ENCODE results near the gene RAB4A. TPM values are rescaled to one million over a fixed set of nuclear protein-coding genes. Genes with fewer than 3 reads are reported as not detected.

Gene RAB4A
- polyA plus RNA-seq, 5 donors, result 49.9 to 65.1 (median 55.4) TPM

DNA sequence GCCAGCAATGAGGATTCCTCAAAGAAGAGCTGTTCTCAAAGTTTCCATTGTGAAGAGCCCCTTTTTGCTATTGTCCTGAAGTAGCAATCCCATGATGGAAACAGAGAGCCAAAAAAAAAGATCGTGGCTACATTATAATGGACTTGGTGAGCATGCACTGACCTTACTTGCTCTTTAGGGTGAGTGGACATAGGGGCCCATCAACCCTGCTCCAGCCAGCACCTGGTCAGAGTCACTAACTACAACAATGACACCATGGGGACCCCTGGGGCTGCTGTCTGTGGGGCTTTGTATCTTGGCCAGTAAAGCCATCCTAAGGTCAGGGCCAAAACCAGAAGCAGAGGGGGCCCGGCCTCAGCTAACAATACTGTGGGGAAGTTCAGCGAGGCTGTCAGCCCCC, 30.4 kb upstream of the RAB4A start:
- DNase-seq, result no peak

DNA sequence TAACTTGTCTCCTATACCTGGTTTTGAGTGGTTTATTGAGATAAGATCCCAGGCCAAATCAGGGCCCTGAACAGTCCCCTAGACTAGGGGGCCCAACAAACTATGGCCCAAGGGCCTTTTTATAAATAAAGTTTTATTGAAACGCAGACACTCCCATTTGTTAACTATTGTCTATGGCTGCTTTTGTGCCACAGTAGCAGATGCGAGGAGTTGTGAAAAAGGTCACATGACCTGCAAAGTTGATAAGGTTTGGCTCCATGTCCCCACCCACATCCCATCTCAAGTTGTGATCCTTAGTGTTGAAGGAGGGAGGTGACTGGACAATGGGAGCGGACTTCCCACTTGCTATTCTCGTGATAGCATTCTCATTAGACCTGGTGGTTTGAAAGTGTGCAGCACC, 29.5 kb upstream of the RAB4A start:
- DNase-seq, result no peak

DNA sequence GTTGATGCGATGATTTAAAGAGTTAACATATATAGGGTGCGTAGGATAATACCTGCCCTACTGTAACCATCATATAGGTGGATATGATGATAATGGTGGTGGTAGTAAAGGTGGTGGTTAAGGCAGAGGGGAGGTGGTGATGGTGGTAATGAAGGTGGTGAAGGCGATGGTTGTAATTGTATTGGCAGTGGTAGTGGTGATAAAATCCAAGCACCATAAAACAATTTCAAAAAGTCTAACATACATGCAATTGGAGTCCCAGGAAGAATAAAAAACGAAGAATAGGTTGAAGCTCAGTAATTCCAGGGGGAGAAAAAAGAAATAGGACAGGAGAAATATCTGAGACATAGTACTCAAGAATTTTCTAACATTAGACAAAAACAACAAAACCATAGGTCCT, 27.3 kb upstream of the RAB4A start:
- no peak for DNase-seq

DNA sequence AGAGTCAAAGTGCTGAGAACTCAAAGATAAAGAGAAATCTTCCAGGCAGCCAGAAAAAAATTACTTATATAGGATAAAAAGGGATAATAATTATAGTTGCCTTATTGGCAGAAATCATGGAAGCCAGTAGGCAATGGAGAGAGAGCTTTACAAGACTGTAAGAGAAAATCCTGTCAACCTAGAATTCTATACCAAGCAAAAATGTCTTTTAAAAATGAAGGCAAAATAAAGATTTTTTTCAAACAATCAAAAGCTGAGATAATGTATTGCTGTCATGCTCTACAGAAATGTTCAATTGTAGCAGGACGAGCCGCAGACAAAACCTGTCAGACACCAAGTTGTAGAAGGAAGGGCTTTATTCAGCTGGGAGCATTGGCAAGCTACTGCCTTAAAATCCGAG, 26.8 kb upstream of the RAB4A start:
- DNase-seq, result no peak

DNA sequence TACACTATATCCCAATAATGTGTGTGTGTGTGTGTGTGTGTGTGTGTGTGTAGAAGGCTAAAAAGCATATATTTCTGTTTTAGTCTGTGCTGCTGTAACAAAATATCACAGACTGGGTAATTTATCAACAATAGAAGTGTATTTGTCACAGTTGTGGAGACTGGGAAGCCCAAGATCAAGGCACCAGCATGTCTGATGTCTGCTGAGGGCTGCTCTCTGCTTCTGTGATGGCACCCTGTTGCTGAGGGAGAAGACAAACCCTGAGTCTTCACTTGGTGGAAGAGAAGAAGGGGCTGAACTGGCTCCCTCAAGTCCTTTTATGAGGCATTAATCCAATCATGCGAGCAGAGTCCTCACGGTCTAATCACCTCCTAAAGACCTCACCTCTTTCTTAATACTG, 23.0 kb upstream of the RAB4A start:
- DNase-seq, result no peak

DNA sequence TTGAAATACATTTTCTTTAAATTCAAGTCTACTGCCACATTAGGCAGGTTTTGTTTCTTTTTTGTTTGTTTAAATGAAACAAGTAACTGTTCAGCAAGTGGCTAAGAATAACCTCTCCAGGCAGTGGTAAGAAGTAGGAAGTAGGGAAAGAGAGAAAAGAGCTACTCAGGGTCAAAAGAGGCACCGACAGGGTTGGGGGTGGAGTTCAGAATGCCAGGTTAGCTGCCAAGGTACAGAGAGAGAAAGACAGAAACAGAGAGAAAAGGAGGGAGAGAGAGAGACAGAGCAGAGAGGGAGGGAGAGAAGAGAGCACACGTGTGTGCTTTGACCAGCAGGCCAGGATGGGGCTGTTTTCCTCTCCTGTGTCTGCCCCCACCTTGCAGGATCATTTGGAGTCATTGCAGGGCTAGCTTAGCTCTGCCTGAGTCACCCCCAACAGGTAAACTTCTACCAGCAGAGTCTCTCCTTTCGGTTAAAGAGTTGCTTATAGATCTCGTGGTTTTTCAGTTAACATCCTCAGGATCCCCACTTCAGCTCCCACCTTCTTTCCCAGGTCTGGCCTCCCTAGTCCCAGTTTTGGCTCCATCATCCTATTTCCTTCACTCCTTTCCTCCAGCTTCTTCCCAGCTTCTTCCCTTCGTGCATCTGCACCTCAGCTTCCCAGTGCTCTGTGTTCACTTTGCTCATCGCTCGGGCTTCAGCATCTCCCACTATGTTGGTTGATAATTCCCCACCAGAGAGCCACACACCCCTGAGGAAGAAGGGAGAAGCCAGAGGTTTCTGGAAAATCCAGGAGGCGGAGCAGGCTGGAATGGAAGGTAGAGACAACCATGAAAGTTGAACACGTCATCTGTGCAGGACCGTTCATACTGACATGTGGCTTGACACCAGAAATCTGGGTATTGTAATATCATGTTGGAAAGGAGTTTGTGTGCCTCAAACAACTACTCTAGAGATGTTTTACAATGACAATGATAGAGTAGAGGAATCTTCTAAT, 21.8 kb upstream of the RAB4A start:
- no peak for DNase-seq

DNA sequence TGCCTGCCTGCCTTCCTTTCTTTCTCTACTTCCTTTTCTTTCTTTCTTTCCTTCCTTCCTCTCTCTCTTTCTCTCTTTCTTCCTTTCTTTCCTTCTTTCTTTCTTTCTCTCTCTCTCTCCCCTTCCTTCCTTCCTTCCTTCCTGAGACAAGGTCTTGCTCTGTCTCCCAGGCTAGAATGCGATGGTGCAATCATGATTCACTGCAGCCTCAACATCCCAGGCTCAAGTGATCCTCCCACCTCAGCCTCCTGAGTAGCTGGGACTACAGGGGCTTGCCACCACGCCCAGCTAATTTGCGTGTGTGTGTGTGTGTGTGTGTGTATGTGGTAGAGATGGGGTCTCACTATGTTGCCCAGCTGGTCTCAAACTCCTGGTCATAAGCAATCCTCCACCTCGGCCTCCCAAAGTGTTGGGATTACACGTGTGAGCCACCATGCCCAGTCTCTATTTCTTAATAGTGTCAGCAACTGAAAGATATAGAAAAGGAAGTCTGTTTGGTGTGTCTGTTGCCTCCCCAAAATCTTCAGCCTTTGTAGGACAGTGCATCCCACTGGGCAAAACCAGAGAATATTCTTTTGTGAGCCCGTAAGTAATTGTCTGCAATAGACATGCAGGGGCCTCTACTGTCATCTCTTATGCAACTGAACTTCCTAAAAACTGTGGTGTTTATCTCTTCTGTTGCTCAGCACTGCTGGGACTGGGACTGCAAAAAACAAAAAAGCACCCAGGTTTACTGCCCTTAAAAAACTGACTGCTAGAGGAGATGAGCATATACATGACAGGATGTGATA, 20.9 kb upstream of the RAB4A start:
- DNase-seq, result no peak

DNA sequence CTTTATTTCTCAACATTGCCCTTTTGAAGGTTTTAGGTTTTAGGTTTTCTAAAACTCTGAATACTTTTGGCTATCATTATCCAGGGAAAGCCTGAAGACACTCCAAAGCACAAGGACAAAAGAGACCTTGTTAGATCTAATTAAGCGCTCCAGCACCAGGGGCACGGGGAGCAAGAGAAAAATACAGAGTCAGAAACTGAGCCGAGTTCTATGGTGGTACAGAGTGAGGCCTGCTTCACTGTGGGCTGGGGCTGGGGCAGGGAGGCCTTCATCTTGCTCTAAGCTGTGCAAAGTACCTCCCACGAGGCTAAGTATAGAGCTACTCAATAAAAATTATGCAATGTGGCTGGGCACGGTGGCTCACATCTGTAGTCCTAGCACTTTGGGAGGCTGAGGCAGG, 19.7 kb upstream of the RAB4A start:
- DNase-seq, result no peak

DNA sequence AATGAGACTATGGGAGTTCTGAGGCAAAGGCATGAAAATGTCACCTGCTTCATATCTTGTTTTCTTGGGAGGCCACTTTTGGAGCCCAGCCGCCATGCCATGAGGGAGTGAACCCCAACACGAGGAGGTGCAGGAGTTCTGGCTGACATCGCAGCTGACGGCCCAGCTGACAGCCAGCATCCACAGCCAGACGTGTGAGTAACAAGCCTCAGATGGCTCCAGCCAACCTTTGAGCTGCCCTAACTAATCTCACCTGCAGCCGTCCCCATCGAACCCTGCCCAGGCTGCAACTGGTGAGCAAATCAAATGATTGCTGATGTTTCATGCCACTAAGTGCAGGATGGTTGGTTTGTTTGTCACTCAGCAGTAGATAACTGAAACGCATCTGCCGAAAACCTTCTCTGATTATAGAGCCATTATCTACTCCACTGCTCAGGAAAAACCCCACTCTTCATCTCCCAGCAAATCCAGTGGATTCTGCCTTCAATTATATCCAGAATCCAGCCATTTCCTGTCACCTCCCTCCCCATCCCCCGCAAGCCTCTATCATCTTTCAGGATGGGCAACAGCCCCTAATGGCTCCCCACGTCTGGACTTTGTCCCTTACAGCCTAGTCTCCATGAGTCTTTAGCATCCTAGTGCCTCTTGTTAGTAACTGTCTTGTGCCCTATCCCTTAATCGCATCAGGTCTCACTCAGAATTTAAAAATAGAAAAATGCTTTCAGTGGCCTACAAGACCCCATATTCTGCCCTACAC, 18.5 kb upstream of the RAB4A start:
- no peak for DNase-seq

DNA sequence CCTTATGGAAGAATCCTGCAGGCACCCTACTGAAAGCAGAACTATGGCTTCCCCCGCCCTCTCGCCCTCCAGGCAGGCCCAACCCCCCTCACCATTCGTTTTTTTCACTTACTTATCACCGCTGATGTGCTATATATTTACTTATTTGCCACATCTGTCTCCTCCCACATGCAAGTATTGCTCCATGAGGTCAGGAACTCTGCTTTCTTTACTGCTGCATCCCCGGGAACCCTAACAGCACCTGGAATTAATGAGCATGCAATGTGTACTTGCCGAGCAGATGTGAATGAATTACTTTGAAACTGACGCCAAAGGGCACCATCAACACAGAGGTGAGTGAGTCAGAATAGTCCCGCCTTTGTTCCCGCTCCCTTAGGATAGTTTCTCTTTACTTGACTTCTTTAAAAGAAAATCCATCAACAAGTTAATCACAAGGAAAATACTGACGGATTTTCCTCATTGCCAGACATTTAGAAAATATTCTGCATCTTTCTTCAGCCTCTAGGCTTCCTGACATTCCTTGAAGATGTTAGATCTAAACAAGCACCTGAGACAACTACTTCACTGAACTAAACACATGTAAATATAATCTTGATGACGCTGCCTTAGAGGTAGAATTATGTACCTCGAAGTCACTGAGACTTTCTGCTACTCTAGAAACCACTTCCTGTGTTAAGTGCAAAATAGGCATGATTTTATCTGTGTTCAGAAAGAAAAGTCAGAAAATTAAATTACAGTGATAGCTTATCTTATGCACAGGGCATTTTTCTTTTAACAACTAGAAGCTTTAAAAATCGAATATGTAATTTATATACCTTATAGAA, 17.5 kb upstream of the RAB4A start:
- DNase-seq, result no peak

DNA sequence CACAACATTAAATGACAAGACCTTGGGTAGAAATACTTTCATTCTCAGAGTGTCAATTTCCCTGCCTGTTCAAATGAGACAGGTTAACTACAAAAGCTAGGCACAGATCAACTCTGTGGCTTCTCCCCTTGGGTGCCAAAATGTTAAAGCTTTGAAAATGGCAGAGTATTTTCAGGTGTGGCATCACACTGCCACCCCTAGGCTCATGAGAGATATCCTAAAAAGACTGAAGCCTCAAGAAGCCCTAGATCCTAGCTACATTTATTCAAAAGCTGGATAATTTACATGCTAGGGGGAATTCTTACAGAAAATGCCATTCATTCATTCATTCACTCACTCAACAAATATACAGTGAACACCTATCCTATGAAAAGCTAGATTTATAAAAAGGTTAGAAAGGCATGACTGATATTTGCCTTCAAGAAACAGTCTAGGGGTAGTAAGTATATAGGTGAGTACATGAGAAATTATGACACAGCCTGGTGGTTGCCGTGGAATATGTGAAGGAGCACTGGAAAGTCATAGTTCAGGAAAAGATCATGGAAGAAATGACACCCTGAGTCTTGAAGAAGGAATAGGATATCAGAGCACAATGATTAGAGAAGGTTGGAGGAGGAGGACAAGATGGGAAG, 15.9 kb upstream of the RAB4A start:
- no peak for DNase-seq

DNA sequence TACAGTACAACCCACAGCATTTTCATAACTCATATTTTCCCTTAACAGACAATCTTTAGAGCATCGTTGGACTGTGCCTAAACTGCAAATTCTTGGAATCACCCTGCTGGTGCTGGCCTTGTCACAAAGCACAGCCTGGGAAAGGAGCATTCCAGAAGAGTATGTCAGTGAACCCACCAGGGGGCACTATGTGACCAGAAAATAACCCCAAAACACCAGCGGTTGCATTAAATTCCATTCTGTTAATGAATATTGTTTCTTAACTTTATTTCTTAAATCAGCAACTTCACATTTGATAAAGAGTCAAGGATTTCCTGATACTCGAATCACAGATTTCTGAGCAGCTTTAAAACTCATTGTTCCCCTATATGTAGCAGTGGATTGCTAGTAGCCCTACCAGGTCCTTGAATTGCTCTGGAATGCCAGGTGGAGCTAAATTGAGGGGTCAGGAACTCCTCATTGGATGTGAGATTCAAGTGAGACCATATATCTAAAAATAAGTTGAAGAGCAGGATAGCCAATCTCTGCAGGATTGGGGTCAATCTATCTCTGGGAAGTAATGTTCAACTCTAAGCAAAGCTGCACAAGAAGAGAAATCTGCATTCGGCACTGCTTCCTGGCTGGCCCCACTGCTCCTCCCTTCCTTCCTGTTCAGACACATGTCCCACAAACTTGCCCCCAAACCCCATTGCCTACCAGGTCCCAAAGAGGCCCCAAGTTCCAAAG, 12.7 kb upstream of the RAB4A start:
- DNase-seq, result peak; percentile 51 to 72

DNA sequence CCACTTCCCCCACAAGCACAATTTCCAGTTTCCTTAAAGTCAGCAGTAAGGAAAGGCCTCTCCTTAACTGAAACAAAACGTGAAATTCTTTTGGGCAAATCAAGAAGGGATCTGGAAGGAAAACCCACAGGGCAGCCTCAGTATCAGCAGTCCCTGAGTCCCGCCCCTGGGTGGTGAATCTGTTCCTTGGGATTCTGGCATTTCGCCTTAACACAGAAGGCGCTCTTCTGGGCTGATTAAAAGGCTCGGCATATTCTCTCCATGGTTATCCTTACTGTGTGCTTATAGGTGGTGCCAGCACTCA, 12.2 kb upstream of the RAB4A start:
- DNase-seq, result no peak

DNA sequence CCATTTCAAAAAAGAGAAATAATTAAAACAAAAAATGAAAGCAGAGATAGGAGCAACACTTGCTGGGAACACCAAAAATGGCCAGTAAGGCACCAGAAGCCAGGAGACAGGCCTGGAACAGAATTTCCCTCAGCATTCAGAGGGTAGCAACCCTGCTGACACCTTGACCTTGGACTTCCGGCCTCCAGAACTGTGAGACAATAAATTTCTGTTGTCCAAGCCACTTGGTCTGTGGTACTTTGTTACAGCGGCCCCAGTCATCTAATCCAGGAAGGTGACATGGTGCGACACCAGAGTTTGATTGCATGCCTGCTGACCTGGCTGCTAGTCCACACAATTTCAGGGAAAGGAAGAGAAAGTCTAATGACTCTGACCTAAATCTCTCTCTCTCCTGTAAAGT, 10.6 kb upstream of the RAB4A start:
- no peak for DNase-seq

DNA sequence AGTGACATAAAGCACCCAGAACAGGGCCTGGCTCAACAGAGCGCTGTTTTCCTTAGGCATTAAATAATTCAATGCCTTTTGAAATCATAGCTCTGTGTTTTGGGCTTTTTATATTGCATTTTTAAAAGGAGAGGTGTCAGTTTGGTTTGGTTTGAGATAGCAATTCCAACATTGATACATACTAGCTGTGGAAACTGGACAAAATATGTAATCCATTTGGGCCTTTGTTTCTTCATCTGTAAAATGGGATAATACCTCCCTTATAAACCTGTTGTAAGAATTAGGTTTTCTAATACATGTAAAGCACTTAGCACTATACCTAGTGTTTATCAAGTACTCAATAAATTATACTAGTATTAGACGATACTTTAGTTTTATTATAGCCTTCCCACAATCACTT, 8.7 kb upstream of the RAB4A start:
- DNase-seq, result no peak

DNA sequence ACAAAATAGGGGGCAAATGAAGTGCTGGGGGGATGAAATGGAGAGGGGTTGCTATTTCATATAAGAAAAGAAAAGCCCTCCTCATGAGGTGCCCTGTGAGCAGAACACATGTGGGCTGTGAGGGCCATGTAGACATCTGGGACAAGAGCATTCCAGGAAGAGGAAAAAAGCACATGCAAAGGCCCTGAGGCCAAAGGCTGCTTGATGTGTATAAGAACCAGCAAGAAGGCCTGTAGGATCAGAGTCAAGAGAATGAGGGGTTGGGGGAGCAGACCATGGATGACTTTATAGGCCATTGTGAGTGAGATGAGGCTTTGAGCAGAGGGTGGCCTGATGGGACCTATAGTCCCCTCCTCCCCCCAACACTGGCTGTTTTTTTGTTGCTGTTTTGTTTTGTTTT, 7.7 kb upstream of the RAB4A start:
- DNase-seq, result no peak

DNA sequence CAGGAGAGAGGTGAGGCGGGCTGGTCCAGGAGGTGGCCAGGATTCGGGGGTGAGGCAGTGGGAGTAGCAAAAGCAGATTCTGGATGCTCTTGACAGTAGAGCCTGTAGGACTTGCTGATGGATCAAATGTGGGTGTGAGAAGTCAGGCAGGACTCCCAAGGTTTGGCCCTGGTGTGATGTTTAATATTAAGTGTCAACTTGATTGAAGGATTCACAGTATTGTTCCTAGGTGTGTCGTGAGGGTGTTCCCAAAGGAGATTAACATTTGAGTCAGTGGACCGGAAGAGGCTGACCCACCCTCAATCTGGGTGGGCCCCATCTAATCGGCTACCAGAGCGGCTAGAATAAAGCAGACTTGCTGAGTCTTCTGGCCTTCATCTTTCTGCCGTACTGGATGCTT, 6.8 kb upstream of the RAB4A start:
- DNase-seq, result no peak

DNA sequence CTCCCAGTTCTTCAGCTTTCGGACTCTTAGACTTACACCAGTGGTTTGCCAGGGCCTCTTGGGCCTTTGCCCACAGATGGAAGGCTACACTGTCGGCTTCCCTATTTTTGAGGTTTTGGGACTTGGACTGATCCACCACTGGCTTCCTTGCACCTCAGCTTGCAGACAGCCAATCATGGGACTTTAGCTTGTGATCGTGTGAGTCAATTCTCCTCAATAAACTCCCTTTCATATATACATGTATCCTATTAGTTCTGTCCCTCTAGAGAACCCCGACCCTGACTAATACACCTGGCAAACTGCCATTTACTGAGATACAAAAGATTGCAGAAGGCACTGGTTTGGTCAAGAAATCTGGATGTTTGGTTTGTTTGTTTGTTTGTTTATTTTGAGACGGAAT, 6.4 kb upstream of the RAB4A start:
- DNase-seq, result no peak

DNA sequence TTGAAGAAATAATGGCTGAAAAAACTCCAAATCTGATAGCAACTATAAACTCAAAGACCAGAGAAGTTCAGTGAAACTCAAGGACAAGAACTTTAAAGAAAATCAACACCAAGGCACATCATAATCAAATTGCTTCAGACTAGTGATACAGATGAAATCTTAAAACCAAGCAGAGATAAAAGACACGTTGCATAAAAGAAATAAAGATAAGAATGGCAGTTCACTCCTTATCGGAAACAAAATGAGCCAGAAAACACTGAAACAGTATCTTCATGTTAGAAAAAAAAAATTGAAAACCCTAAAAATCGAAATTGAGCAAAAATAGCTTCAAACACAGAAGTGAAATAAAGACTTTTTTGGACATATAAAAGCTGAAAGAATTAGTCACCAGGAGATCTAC, 4.6 kb upstream of the RAB4A start:
- no peak for DNase-seq

DNA sequence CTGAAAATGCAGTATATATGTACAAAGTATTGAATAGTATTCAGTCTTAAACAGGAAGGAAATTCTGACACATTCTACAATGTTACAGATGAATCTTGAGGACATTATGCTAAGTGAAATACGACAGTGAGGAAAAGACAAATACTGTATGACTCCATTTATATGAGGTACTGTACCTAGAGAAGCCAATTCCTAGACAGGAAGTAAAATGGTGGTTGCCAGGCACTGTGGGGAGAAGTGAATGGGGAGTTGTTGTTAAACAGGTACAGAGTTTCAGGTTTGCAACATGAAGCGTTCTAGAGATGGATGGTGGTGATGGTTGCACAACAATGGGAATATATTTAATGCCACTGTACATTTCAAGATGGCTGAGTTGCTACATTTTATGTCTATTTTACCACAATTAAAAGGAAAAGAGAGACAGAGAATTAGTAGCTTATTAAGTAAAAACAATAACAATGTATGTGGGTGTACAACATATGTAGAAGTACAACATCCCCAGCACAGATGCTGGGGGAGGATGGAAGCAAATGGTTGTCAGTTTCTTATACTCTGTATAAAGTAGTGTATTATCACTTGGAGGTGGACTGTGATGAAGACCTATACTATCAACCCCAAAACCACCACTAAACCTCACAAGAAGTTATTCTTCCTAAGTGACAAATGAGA, 3.9 kb upstream of the RAB4A start:
- no peak for DNase-seq

Data from right lung (tissue), 5 donors.